K562 (cell line): ENCODE data around the gene MYL6B. TPM values are rescaled to one million over a fixed set of nuclear protein-coding genes. Genes with fewer than 3 reads are reported as not detected.

ENCODE experiments used
- CBX1 ChIP-seq: sonication (generic); IDR thresholded peaks from 2 replicates; pipeline ENCODE4 v1.6.1; 2016; ENCODE audit warnings: antibody characterized with exemption, low read depth, mild to moderate bottlenecking
- CBX5 ChIP-seq: IDR thresholded peaks from 2 replicates; pipeline ENCODE4 v1.6.1; 2014; ENCODE audit warnings: low read depth, borderline replicate concordance
- CREBBP ChIP-seq: IDR thresholded peaks from one replicate; pipeline ENCODE4 v1.6.1; 2012; ENCODE audit warnings: low read depth, mild to moderate bottlenecking, control low read depth, inconsistent platforms, low read length
- ELF4 ChIP-seq: fragments of 450-650 bp; formaldehyde crosslinking; IDR thresholded peaks from 2 replicates; pipeline ENCODE4 v1.4.0; 2022; ENCODE audit warnings: missing genetic modification characterization
- JUNB ChIP-seq: fragments of 450-650 bp; formaldehyde crosslinking; conservative IDR thresholded peaks from 2 replicates; pipeline ENCODE4 v1.4.0; 2020; ENCODE audit warnings: mild to moderate bottlenecking
- KDM4B ChIP-seq, 2 experiments: fragments of 450-650 bp in 1 of 2; sonication (generic) in 1 of 2; IDR thresholded peaks; 2 replicates each; pipeline ENCODE4 v1.6.1; 2016 to 2017; ENCODE audit warnings: borderline replicate concordance in 2 of 2, antibody characterized with exemption in 1 of 2, low read depth in 1 of 2, mild to moderate bottlenecking in 1 of 2
- MAFK ChIP-seq: IDR thresholded peaks from 2 replicates; pipeline ENCODE4 v1.6.1; 2011; ENCODE audit warnings: low read length, improper control_type of control experiment
- MCM2 ChIP-seq: fragments of 450-650 bp; IDR thresholded peaks from 2 replicates; pipeline ENCODE4 v1.6.1; 2017; ENCODE audit warnings: low read depth, mild to moderate bottlenecking
- PML ChIP-seq: IDR thresholded peaks from 2 replicates; pipeline ENCODE4 v1.6.1; 2012; ENCODE audit warnings: low read length, inconsistent platforms
- POLR2H ChIP-seq: IDR thresholded peaks from 2 replicates; pipeline ENCODE4 v1.6.1; 2016; ENCODE audit warnings: missing genetic modification characterization, low read depth, mild to moderate bottlenecking, control low read depth, missing compliant biosample characterization, moderate library complexity
- RBM14 ChIP-seq: fragments of 200-400 bp; formaldehyde crosslinking; IDR thresholded peaks from 2 replicates; pipeline ENCODE4 v1.6.1; 2018; ENCODE audit warnings: low read depth, mild to moderate bottlenecking, low read length, moderate library complexity, borderline replicate concordance; ENCODE audit not compliant: insufficient read depth
- SMAD2 ChIP-seq: fragments of 150-350 bp; IDR thresholded peaks from 2 replicates; pipeline ENCODE4 v1.6.1; 2014; ENCODE audit warnings: low read depth, mild to moderate bottlenecking, low read length
- TAF9B ChIP-seq: fragments of 450-650 bp; IDR thresholded peaks from 2 replicates; pipeline ENCODE4 v1.6.1; 2018; ENCODE audit warnings: mild to moderate bottlenecking; ENCODE audit not compliant: partially characterized antibody
- ZNF3 ChIP-seq: fragments of 250-450 bp; sonication (Bioruptor Pico); IDR thresholded peaks from 2 replicates; pipeline ENCODE4 v1.5.0; 2021; ENCODE audit warnings: mild to moderate bottlenecking, moderate library complexity
- ZNF431 ChIP-seq: sonication (generic); formaldehyde crosslinking; IDR thresholded peaks from 2 replicates; pipeline ENCODE4 v1.8.0; 2022; ENCODE audit warnings: mild to moderate bottlenecking, missing genetic modification reagents
- ZSCAN29 ChIP-seq: fragments of 450-650 bp; IDR thresholded peaks from 2 replicates; pipeline ENCODE4 v1.6.1; 2017
- polyA plus RNA-seq, 8 experiments: library from polyadenylated mRNA; depleted of rRNA in 4 of 8; stranded (reverse) in 5 of 8; unstranded in 3 of 8; fragments of >200 nt; fragmentation: Nextera tagmentation in 2 of 8; fragmentation: Illumina TruSeq in 1 of 8; extraction: Ambion mirVana in 2 of 8; extraction: Trizol in 1 of 8; gene quantifications; 2 replicates each; pipeline versions ENCODE4 v1.2.1 to v1.2.3, GENCODE V29; 2011 to 2014; ENCODE audit warnings: inconsistent platforms in 1 of 8, missing spikeins in 1 of 8
- total RNA-seq, 7 experiments: library from RNA; depleted of rRNA in 6 of 7; stranded (reverse); fragments of >200 nt in 6 of 7; fragmentation: Illumina TruSeq in 2 of 7; extraction: Trizol in 2 of 7; gene quantifications; 2 replicates each; pipeline versions ENCODE4 v1.2.1 to v1.2.3, GENCODE V29; 2011 to 2021; ENCODE audit warnings: low replicate concordance in 1 of 7
- TF ChIP-seq, protein P1 (sequence below): fragments of 150-350 bp; IDR thresholded peaks from 2 replicates; pipeline ENCODE4 v1.6.1; 2014; ENCODE audit warnings: low read depth, mild to moderate bottlenecking, low read length, borderline replicate concordance
- TF ChIP-seq, protein P2 (sequence below): sonication (generic); formaldehyde crosslinking; IDR thresholded peaks from 2 replicates; pipeline ENCODE4 v1.8.1; 2023; ENCODE audit warnings: mild to moderate bottlenecking, missing genetic modification reagents
- TF ChIP-seq, protein P3 (sequence below), 2 experiments: fragments of 150-350 bp in 1 of 2; IDR thresholded peaks; 2 replicates each; pipeline ENCODE4 v1.6.1; 2012 to 2016; ENCODE audit warnings: low read depth in 2 of 2, low read length in 2 of 2, mild to moderate bottlenecking in 1 of 2, moderate library complexity in 1 of 2

Gene MYL6B
- total and polyA plus RNA-seq, 9 of the 15 experiments (the other 6 are each of a cell fraction or from before 2014, with no cell fraction given), result 42.8 to 77.3 (median 68.6) TPM

DNA sequence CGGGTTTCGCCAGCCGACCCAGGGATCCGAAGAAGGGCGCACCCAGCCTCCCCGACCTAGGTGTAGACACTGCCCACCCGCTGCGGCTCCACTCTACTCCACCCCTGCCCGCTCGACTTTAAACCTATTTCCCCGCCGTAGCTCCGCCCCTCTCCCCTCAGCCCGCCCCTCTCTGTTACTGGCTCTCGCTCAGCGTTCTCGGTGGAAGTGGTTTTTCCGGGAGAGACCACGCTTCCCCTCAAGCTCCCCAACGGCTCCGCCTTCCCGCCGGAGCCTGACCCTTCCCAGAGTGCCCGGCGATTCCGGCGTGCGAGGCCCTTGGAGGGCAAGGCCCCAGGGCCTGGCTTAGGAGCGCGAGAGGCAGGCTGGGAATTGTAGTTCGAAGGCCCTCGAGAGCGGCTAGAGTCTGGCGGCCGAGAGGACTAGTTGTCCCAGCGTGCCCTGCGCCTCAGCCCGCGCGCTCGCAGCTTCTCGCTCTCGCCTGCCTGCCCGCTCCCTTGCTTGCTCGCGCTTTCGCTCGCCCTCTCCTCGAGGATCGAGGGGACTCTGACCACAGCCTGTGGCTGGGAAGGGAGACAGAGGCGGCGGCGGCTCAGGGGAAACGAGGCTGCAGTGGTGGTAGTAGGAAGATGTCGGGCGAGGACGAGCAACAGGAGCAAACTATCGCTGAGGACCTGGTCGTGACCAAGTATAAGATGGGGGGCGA is 48.1 kb upstream of the MYL6B start, which contains the start of gene PA2G4 (continued):
- no peak for TF ChIP-seq MCM2
- no peak for TF ChIP-seq MAFK
- TF ChIP-seq ZNF431, result no peak
- no peak for TF ChIP-seq SMAD2
- TF ChIP-seq ZSCAN29, result 0 out of 2 replicates have a peak, but pooled peaks have one; percentile 31
- TF ChIP-seq KDM4B (IDR thresholded peaks at IDR 0.05; ENCODE audit: borderline replicate concordance in 2 of 2, low read depth in 1 of 2), result 0 out of 4 replicates have a peak, but pooled peaks of 1 of the 2 experiments have one; percentile 75
- peak; percentile 54 for TF ChIP-seq TAF9B
- TF ChIP-seq, protein P1, sequence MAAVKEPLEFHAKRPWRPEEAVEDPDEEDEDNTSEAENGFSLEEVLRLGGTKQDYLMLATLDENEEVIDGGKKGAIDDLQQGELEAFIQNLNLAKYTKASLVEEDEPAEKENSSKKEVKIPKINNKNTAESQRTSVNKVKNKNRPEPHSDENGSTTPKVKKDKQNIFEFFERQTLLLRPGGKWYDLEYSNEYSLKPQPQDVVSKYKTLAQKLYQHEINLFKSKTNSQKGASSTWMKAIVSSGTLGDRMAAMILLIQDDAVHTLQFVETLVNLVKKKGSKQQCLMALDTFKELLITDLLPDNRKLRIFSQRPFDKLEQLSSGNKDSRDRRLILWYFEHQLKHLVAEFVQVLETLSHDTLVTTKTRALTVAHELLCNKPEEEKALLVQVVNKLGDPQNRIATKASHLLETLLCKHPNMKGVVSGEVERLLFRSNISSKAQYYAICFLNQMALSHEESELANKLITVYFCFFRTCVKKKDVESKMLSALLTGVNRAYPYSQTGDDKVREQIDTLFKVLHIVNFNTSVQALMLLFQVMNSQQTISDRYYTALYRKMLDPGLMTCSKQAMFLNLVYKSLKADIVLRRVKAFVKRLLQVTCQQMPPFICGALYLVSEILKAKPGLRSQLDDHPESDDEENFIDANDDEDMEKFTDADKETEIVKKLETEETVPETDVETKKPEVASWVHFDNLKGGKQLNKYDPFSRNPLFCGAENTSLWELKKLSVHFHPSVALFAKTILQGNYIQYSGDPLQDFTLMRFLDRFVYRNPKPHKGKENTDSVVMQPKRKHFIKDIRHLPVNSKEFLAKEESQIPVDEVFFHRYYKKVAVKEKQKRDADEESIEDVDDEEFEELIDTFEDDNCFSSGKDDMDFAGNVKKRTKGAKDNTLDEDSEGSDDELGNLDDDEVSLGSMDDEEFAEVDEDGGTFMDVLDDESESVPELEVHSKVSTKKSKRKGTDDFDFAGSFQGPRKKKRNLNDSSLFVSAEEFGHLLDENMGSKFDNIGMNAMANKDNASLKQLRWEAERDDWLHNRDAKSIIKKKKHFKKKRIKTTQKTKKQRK, result no peak
- TF ChIP-seq POLR2H (tag), result peak; percentile 93
- TF ChIP-seq, protein P2, sequence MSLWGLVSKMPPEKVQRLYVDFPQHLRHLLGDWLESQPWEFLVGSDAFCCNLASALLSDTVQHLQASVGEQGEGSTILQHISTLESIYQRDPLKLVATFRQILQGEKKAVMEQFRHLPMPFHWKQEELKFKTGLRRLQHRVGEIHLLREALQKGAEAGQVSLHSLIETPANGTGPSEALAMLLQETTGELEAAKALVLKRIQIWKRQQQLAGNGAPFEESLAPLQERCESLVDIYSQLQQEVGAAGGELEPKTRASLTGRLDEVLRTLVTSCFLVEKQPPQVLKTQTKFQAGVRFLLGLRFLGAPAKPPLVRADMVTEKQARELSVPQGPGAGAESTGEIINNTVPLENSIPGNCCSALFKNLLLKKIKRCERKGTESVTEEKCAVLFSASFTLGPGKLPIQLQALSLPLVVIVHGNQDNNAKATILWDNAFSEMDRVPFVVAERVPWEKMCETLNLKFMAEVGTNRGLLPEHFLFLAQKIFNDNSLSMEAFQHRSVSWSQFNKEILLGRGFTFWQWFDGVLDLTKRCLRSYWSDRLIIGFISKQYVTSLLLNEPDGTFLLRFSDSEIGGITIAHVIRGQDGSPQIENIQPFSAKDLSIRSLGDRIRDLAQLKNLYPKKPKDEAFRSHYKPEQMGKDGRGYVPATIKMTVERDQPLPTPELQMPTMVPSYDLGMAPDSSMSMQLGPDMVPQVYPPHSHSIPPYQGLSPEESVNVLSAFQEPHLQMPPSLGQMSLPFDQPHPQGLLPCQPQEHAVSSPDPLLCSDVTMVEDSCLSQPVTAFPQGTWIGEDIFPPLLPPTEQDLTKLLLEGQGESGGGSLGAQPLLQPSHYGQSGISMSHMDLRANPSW, result peak; percentile 80; the same call in 1 of the 2 replicates
- TF ChIP-seq CBX5, result no peak; the same call in 1 of the 2 replicates
- no peak for TF ChIP-seq JUNB
- TF ChIP-seq PML, result peak; percentile 58; the same call in 1 of the 2 replicates
- TF ChIP-seq, protein P3, sequence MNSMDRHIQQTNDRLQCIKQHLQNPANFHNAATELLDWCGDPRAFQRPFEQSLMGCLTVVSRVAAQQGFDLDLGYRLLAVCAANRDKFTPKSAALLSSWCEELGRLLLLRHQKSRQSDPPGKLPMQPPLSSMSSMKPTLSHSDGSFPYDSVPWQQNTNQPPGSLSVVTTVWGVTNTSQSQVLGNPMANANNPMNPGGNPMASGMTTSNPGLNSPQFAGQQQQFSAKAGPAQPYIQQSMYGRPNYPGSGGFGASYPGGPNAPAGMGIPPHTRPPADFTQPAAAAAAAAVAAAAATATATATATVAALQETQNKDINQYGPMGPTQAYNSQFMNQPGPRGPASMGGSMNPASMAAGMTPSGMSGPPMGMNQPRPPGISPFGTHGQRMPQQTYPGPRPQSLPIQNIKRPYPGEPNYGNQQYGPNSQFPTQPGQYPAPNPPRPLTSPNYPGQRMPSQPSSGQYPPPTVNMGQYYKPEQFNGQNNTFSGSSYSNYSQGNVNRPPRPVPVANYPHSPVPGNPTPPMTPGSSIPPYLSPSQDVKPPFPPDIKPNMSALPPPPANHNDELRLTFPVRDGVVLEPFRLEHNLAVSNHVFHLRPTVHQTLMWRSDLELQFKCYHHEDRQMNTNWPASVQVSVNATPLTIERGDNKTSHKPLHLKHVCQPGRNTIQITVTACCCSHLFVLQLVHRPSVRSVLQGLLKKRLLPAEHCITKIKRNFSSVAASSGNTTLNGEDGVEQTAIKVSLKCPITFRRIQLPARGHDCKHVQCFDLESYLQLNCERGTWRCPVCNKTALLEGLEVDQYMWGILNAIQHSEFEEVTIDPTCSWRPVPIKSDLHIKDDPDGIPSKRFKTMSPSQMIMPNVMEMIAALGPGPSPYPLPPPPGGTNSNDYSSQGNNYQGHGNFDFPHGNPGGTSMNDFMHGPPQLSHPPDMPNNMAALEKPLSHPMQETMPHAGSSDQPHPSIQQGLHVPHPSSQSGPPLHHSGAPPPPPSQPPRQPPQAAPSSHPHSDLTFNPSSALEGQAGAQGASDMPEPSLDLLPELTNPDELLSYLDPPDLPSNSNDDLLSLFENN (IDR thresholded peaks at IDR 0.05; ENCODE audit: low read depth in 2 of 2, low read length in 2 of 2), result peak in 1 of 2 experiments; percentile 23; a peak in 1 of 4 replicates
- no peak for TF ChIP-seq CREBBP
- 0 out of 2 replicates have a peak, but pooled peaks have one; percentile 11 for TF ChIP-seq ELF4
- no peak for TF ChIP-seq ZNF3 (CRISPR knock-in tag)
- no peak for TF ChIP-seq CBX1
- no peak for TF ChIP-seq RBM14
